Measurements from ENCODE around the gene UNCX.

DNA sequence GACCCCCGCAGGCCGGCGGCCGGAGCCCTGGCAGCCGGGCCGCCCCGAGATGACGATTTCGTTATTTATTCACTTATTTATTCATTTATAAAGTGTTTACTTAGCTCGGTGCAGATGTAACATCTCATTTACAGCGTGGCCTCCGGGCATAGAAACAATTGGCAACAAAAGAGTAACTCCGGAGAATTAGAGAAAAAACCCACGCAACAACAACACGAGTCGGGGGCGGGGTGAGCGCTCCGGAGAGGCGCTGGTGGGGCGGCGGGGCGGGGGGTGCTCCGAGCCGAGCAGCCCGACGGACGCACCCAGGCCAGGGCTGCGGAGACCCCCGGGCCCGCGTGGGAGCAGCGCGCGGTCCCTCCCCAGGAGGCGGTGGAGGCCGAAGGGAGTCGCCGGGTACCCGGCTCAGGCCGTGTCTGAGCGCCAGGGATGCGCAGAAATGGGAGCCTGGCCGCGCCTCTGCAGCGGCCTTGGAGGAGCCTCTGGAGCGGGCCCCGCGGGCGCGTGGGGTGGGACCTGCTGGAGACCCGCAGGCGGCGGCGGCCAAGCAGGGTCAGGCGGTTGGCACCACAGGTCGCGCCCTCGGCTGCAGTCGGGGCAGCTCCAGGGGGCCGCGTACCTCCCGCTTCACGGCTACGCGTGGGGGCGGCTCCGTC is 14.3 kb downstream of the UNCX start:
- TF ChIP-seq, protein P1, sequence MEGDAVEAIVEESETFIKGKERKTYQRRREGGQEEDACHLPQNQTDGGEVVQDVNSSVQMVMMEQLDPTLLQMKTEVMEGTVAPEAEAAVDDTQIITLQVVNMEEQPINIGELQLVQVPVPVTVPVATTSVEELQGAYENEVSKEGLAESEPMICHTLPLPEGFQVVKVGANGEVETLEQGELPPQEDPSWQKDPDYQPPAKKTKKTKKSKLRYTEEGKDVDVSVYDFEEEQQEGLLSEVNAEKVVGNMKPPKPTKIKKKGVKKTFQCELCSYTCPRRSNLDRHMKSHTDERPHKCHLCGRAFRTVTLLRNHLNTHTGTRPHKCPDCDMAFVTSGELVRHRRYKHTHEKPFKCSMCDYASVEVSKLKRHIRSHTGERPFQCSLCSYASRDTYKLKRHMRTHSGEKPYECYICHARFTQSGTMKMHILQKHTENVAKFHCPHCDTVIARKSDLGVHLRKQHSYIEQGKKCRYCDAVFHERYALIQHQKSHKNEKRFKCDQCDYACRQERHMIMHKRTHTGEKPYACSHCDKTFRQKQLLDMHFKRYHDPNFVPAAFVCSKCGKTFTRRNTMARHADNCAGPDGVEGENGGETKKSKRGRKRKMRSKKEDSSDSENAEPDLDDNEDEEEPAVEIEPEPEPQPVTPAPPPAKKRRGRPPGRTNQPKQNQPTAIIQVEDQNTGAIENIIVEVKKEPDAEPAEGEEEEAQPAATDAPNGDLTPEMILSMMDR (IDR thresholded peaks at IDR 0.05), result no peak
- no peak for TF ChIP-seq POLR2A (IDR thresholded peaks at IDR 0.05)
- TF ChIP-seq POLR2AphosphoS5 (IDR thresholded peaks at IDR 0.05; ENCODE audit: insufficient read depth in 1 of 2, low read depth in 1 of 2), result no peak
